ENCODE measurements around the gene VSTM4. TPM values are rescaled to one million over a fixed set of nuclear protein-coding genes. Genes with fewer than 3 reads are reported as not detected.
A peak's percentile ranks its signal among the peaks of the same experiment; 100 is the strongest.

The VSTM4 gene
- total and polyA plus RNA-seq, 2 of the 4 experiments (the other 2 are of a cell fraction): 2.4 to 2.9 TPM

DNA sequence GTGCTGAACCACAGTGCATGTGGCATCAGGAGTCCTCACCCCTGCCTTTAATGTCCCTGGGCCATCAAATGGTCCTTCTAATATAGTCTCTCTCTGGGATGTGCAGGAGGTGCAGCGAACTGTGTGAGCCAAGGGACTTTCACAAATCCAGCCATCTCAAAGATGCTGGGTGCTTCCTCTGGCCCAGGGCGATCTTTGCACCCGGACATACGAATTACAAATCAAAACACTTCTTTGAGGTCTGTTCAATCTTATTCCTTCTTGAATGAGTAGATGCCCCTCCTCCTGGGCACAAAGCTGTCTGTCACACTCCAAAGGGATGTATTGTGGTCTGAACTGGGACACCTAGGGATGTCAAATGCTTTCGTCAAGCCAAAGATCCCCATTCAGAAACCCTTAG is 60.6 kb downstream of the VSTM4 start:
- no peak overlapping the region for H3K18ac ChIP-seq (ENCODE audit: low read depth, low read length)
- CTCF ChIA-PET: no interaction called here
- dilution Hi-C loops (cut with HindIII; ENCODE audit: low sequenced_read_pairs, unreplicated experiment): no loop called here
- H3K9me1 ChIP-seq (ENCODE audit: insufficient read depth, low read length): peaks cover 10% of the 10 kb centered on the region
- no peak overlapping the region for H3K4ac ChIP-seq (ENCODE audit: low read depth, low read length)
- no peak overlapping the region for H3K9ac ChIP-seq (ENCODE audit: low read depth, low read length)
- TF ChIP-seq, protein P1, sequence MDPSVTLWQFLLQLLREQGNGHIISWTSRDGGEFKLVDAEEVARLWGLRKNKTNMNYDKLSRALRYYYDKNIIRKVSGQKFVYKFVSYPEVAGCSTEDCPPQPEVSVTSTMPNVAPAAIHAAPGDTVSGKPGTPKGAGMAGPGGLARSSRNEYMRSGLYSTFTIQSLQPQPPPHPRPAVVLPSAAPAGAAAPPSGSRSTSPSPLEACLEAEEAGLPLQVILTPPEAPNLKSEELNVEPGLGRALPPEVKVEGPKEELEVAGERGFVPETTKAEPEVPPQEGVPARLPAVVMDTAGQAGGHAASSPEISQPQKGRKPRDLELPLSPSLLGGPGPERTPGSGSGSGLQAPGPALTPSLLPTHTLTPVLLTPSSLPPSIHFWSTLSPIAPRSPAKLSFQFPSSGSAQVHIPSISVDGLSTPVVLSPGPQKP (IDR thresholded peaks at IDR 0.05; ENCODE audit: borderline replicate concordance, low read depth, low read length): no peak
- TF ChIP-seq RCOR1 (IDR thresholded peaks at IDR 0.05; ENCODE audit: insufficient replicate concordance, low read length) (no peak), RFX5 (IDR thresholded peaks at IDR 0.05; ENCODE audit: low read depth, low read length) (no peak), NFE2L2 (IDR thresholded peaks at IDR 0.05; ENCODE audit: low read depth, low read length) (no peak), BHLHE40 (IDR thresholded peaks at IDR 0.05; ENCODE audit: low read depth, low read length) (no peak), CEBPB (IDR thresholded peaks at IDR 0.05; ENCODE audit: low read depth, low read length) (no peak), RAD21 (IDR thresholded peaks at IDR 0.05; ENCODE audit: low read length) (no peak), MXI1 (IDR thresholded peaks at IDR 0.05; ENCODE audit: borderline replicate concordance, low read depth, low read length) (no peak)
- TF ChIP-seq, protein P2, sequence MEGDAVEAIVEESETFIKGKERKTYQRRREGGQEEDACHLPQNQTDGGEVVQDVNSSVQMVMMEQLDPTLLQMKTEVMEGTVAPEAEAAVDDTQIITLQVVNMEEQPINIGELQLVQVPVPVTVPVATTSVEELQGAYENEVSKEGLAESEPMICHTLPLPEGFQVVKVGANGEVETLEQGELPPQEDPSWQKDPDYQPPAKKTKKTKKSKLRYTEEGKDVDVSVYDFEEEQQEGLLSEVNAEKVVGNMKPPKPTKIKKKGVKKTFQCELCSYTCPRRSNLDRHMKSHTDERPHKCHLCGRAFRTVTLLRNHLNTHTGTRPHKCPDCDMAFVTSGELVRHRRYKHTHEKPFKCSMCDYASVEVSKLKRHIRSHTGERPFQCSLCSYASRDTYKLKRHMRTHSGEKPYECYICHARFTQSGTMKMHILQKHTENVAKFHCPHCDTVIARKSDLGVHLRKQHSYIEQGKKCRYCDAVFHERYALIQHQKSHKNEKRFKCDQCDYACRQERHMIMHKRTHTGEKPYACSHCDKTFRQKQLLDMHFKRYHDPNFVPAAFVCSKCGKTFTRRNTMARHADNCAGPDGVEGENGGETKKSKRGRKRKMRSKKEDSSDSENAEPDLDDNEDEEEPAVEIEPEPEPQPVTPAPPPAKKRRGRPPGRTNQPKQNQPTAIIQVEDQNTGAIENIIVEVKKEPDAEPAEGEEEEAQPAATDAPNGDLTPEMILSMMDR (conservative IDR thresholded peaks at IDR 0.05; ENCODE audit: low read depth, low read length): no peak
- H2BK120ac ChIP-seq (ENCODE audit: low read depth, low read length): no peak overlapping the region
- H2AK9ac ChIP-seq (replicated peaks; ENCODE audit: low read depth, low read length, poor library complexity): peak overlapping the region; percentile 20
- no peak overlapping the region for H2BK5ac ChIP-seq (ENCODE audit: low read depth, low read length, poor library complexity, severe bottlenecking)
- H3K4me1 ChIP-seq (ENCODE audit: control insufficient read depth, insufficient read depth, low read length): peaks cover 10% of the 10 kb centered on the region; the same call in 1 of the 2 replicates
- H3K79me1 ChIP-seq (ENCODE audit: low read depth in 1 of 2, low read length in 2 of 2): no peaks in the 10 kb centered on the region
- H3K27me3 ChIP-seq (ENCODE audit: control insufficient read depth, insufficient read depth, low read length): no peaks in the 10 kb centered on the region
- no peak for ATAC-seq (ENCODE audit: low read depth)
- no peak for DNase-seq
- no peak overlapping the region for H3K4me2 ChIP-seq (ENCODE audit: low read depth, low read length)
- H2AK5ac ChIP-seq (ENCODE audit: low read depth, low read length): no peak overlapping the region
- no peak overlapping the region for H3K27ac ChIP-seq (ENCODE audit: insufficient read depth, low read length)
- in situ Hi-C loops (cut with MboI; ENCODE audit: low sequenced_read_pairs): no loop called here
- H3K9me3 ChIP-seq (ENCODE audit: control insufficient read depth, insufficient read depth, low read length): no peaks in the 10 kb centered on the region
- H3K56ac ChIP-seq (ENCODE audit: extremely low read depth, insufficient read depth, low read length): no peak overlapping the region
- no peak overlapping the region for H3K14ac ChIP-seq (replicated peaks; ENCODE audit: low read depth, low read length)
- H4K8ac ChIP-seq (ENCODE audit: low read depth in 2 of 2, low read length in 2 of 2): no peak overlapping the region
- H4K20me1 ChIP-seq (ENCODE audit: insufficient read depth, low read length): peaks cover 2% of the 10 kb centered on the region
- no peak overlapping the region for H4K91ac ChIP-seq (ENCODE audit: insufficient read depth, low read depth, low read length)
- no peak overlapping the region for H2BK15ac ChIP-seq (ENCODE audit: low read depth, low read length)
- BruUV-seq (replicated peaks): no TSS peak
- H2BK20ac ChIP-seq (ENCODE audit: low read depth, low read length): no peak overlapping the region
- H3K23ac ChIP-seq (ENCODE audit: low read depth, low read length): no peak overlapping the region
- POLR2A ChIA-PET (ENCODE audit: unreplicated experiment): no interaction called here
- no peak overlapping the region for H3K4me3 ChIP-seq (ENCODE audit: insufficient read depth, low read depth, low read length)
- 100% methylated on average over 1 of the region's 5 CpGs; no CpG with 5 or more reads in 1 of the 2 experiments for whole genome bisulfite sequencing, 2 experiments (ENCODE audit: extremely low coverage in 2 of 2, insufficient read length in 1 of 2)
- intact Hi-C loops (cut with micrococcal nuclease): no loop called here
- peaks cover 7% of the 10 kb centered on the region; the same call in 1 of the 2 replicates for H3K36me3 ChIP-seq (ENCODE audit: control insufficient read depth, insufficient read depth, low read length)
- H4K5ac ChIP-seq (ENCODE audit: low read depth, low read length): no peak overlapping the region
- H2AFZ ChIP-seq (replicated peaks; ENCODE audit: low read length, poor library complexity): no peak overlapping the region
